Measurements from ENCODE around the gene AFF3. TPM values are rescaled to one million over a fixed set of nuclear protein-coding genes. Genes with fewer than 3 reads are reported as not detected.

AFF3 gene
- total and polyA plus RNA-seq, 4 donors, result 0.48 to 5.3 (median 2.3) TPM

- Histone ChIP-seq H3K9me3 (ENCODE audit: control insufficient read depth in 4 of 4, low read length in 3 of 4) (no peaks in the 10 kb centered on the region), H3K36me3 (ENCODE audit: control insufficient read depth in 4 of 4, insufficient read depth in 3 of 4, low read depth in 1 of 4, low read length in 3 of 4) (no peaks in the 10 kb centered on the region), H3K4me3 (ENCODE audit: low read depth in 1 of 3, low read length in 3 of 3) (no peak overlapping the region), H3K9ac (ENCODE audit: low read depth in 1 of 2, low read length in 2 of 2) (no peak overlapping the region), H3K27ac (ENCODE audit: low read depth in 1 of 2, low read length in 2 of 2) (no peak overlapping the region), H3K27me3 (ENCODE audit: control insufficient read depth in 4 of 4, insufficient read depth in 4 of 4, low read length in 3 of 4) (no peaks in the 10 kb centered on the region), H3K4me1 (ENCODE audit: control insufficient read depth in 4 of 4, insufficient read depth in 4 of 4, low read length in 3 of 4) (no peaks in the 10 kb centered on the region)
- no peak for DNase-seq (ENCODE audit: low spot score)
- TF ChIP-seq CTCF (IDR thresholded peaks at IDR 0.05; ENCODE audit: low read depth, low read length, missing input control) (no peak), TAF1 (conservative IDR thresholded peaks at IDR 0.05) (no peak), SP1 (IDR thresholded peaks at IDR 0.05) (no peak), EGR1 (IDR thresholded peaks at IDR 0.05; ENCODE audit: low read depth in 2 of 2) (no peak), GABPA (IDR thresholded peaks at IDR 0.05 in 1 of 2, conservative IDR thresholded peaks at IDR 0.05 in 1 of 2) (no peak), MAX (IDR thresholded peaks at IDR 0.05) (no peak)
- 95% methylated on average over 1 of the region's 1 CpG for WGBS
These were observed 124.8 kb downstream of the AFF3 start for GRCh38 chr2:100017633-100018032.

DNA sequence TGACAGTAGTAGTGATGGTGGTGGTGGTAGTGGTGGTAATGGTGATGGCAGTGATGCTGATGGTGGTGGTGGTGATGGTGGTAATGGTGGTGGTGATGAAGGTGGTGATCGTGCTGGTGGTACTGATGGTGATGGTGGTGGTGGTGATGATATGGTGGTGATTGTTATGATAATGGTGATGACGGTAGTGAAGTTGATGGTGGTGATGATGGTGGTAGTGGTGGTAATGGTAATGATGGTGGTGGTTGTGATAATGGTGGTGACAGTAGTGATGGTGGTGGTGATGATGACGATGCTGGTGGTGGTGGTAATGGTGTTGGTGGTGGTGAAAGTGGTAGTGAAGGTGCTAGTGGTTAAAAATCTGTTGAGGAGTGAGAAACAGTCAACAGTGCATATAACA, 125.6 kb downstream of the AFF3 start:
- DNase-seq (ENCODE audit: low spot score), result no peak
- 94% methylated on average over 3 of the region's 3 CpGs for WGBS
- Histone ChIP-seq H3K4me1 (ENCODE audit: control insufficient read depth in 4 of 4, insufficient read depth in 4 of 4, low read length in 3 of 4) (no peaks in the 10 kb centered on the region), H3K4me3 (ENCODE audit: low read depth in 1 of 3, low read length in 3 of 3) (no peak overlapping the region), H3K27me3 (ENCODE audit: control insufficient read depth in 4 of 4, insufficient read depth in 4 of 4, low read length in 3 of 4) (no peaks in the 10 kb centered on the region), H3K36me3 (ENCODE audit: control insufficient read depth in 4 of 4, insufficient read depth in 3 of 4, low read depth in 1 of 4, low read length in 3 of 4) (no peaks in the 10 kb centered on the region), H3K27ac (ENCODE audit: low read depth in 1 of 2, low read length in 2 of 2) (no peak overlapping the region), H3K9me3 (ENCODE audit: control insufficient read depth in 4 of 4, low read length in 3 of 4) (no peaks in the 10 kb centered on the region), H3K9ac (ENCODE audit: low read depth in 1 of 2, low read length in 2 of 2) (no peak overlapping the region)
- TF ChIP-seq MAX (IDR thresholded peaks at IDR 0.05) (no peak), HNF4G (IDR thresholded peaks at IDR 0.05) (no peak), GABPA (IDR thresholded peaks at IDR 0.05 in 1 of 2, conservative IDR thresholded peaks at IDR 0.05 in 1 of 2) (no peak), YY1 (IDR thresholded peaks at IDR 0.05) (no peak), FOXA2 (IDR thresholded peaks at IDR 0.05) (no peak), RAD21 (IDR thresholded peaks at IDR 0.05) (no peak), NR2F2 (IDR thresholded peaks at IDR 0.05) (no peak), EGR1 (IDR thresholded peaks at IDR 0.05; ENCODE audit: low read depth in 2 of 2) (no peak), CTCF (IDR thresholded peaks at IDR 0.05; ENCODE audit: low read depth, low read length, missing input control) (no peak), RXRA (IDR thresholded peaks at IDR 0.05) (no peak), REST (IDR thresholded peaks at IDR 0.05) (no peak), JUND (IDR thresholded peaks at IDR 0.05) (no peak)
- TF ChIP-seq, protein P1, sequence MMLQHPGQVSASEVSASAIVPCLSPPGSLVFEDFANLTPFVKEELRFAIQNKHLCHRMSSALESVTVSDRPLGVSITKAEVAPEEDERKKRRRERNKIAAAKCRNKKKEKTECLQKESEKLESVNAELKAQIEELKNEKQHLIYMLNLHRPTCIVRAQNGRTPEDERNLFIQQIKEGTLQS (IDR thresholded peaks at IDR 0.05), result no peak
- TF ChIP-seq, protein P2, sequence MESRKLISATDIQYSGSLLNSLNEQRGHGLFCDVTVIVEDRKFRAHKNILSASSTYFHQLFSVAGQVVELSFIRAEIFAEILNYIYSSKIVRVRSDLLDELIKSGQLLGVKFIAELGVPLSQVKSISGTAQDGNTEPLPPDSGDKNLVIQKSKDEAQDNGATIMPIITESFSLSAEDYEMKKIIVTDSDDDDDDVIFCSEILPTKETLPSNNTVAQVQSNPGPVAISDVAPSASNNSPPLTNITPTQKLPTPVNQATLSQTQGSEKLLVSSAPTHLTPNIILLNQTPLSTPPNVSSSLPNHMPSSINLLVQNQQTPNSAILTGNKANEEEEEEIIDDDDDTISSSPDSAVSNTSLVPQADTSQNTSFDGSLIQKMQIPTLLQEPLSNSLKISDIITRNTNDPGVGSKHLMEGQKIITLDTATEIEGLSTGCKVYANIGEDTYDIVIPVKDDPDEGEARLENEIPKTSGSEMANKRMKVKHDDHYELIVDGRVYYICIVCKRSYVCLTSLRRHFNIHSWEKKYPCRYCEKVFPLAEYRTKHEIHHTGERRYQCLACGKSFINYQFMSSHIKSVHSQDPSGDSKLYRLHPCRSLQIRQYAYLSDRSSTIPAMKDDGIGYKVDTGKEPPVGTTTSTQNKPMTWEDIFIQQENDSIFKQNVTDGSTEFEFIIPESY (IDR thresholded peaks at IDR 0.05), result no peak

Data from liver (tissue), 9 donors.